KBM-7 (cell line): ENCODE results near the gene ACSL5.
"Not testable (repeated sequence)": the region's sequence is repeated elsewhere in the genome, so short reads cannot be mapped to it uniquely, and the experiment has no call there.

Experiments
- DNase-seq: peaks from one replicate; pipeline ENCODE4 v3.0.0-alpha.2; 2015
- in situ Hi-C: fragments of 300-500 bp; cut with MboI; formaldehyde crosslinking; loops from 2 replicates; pipeline ENCODE4 v1.14.3; 2020; ENCODE audit warnings: low sequenced_read_pairs, low pct_unique_long_range_greater_than_20kb, mixed read lengths

Gene ACSL5

DNA sequence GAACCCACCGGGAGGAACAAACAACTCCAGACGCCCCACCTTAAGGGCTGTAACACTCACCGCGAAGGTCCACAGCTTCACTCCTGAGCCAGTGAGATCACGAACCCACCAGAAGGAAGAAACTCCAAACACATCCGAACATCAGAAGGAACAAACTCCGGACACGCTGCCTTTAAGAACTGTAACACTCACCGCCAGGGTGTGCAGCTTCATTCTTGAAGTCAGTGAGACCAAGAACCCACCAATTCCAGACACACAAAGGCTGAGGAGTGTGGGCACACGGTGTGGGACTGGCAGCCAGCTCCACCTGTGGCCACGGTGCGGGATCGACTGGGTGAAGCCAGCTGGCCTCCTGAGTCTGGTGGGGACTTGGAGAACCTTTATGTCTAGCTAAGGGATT, 2.6 kb upstream of the ACSL5 start:
- in situ Hi-C loops, DNase-seq: not testable (repeated sequence)

DNA sequence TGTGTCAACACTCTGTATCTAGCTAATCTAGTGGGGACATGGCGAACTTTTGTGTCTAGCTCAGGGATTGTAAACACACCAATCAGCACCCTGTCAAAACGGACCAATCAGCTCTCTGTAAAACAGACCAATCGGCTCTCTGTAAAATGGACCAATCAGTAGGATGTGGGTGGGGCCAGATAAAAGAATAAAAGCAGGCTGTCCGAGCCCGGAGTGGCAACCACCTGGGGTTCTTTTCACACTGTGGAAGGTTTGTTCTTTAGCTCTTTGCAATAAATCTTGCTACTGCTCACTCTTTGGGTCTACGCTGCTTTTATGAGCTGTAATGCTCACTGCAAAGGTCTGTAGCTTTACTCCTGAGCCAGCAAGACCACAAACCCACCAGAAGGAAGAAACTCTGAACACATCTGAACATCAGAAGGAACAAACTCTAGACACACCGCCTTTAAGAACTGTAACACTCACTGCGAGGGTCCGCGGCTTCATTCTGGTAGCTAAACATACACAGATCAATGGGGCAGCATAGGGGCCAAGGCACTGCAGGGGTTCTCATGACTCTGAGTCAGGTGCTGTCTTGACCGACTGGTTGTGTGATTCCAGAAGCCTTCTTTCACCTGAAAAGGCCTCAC, 1.6 kb upstream of the ACSL5 start:
- in situ Hi-C loops, DNase-seq: not testable (repeated sequence)

DNA sequence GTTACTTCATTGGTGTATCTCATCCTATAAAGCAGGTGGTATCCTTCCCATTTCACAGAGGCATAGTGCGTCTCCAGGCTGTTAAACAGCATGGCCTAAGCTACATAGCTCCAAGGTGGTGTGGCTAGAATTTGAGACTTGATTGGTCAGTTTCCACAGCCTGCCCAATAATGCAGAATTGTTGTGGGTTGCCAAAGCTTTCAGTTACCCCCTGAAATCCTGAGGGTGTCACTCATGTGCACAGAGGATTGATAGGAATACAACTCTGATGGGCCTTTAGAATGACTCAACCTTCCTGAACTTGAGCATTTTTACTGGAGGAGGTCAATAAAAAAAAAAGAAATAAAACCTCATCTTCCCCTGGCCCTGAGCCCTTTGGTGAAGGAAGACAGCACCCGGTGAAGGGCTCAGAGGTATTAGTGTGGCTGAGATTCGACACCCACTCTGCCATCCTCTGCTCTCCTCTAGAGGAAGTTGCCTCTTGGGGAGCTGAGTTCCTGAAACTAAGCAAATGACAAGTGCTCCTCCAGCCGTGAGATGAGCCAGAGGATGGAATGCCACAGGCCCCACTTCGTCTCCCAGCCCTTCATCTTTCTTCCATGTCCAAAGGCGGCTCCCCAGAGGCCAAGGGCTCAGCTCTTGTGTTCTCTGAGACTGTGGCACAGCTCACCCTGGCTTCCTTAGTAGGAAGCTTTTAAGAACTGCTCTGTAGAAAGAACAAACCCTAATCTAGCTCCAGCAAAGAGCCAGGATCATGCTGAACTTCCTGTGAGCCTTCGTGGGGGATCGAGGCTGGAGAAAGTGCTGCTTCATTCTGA, 1.0 kb downstream of the ACSL5 start:
- DNase-seq: peak; percentile 59
- in situ Hi-C loops: no loop called here

DNA sequence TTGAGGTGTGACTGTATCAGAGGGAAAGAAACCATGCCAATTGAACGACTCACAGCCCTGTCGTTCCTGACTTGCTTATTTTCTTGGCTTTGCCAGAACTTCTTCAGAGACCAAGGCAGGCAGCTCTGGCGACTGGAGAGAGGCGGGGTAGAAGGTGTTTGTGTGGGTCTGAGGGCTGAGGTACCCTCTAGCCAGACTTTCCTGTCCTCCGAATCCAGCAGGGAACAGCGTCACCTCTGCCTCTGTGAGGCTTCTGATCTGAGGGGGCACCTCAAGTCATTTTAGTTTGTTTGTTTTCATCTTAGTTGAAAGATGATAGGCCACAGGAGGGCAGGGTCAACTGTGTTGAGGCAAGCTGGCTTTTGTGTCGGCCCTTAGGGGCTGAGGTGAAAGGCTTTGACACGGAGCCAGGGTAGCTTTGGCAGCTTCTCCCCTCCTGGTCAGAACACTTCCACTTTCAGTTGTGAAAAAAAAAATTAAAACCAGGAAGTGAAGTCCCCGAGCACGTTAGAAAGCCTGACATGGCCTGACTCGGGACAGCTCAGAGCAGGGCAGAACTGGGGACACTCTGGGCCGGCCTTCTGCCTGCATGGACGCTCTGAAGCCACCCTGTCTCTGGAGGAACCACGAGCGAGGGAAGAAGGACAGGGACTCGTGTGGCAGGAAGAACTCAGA, 1.9 kb downstream of the ACSL5 start:
- DNase-seq: peak; percentile 82
- in situ Hi-C loops: no loop called here

DNA sequence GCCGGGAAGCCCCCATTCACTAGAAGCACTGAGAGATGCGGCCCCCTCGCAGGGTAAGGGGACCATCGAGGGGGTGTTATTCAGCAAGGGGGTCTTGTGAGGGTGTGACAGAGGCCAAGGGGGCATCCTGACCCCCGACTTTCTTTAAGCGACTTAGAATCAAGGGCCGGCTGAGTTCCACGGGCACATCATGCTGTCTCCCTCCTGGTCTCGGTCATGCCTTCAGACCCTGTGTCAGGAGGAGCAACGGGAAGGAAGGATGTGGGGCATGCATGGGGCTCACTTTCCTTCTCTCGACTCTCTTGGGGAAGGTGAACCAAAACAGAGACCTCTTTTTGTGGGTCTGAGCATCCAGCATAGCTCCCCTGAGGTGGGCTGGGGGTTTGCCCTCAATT, 2.5 kb downstream of the ACSL5 start:
- in situ Hi-C loops: no loop called here
- no peak for DNase-seq

DNA sequence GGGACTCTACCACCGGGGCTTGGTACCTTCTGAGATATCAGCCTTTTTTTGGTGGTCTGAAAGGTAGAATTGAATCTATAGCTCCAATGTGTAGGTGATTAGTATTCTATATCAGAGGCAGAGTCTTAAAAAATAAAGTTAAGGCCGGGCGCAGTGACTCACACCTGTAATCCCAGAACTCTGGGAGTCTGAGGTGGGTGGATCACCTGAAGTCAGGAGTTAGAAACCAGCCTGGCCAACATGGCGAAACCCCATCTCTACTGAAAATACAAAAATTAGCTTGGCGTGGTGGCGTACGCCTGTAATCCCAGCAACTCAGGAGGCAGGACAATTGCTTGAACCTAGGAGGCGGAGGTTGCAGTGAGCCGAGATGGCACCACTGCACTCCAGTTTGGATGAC, 3.2 kb downstream of the ACSL5 start:
- DNase-seq, in situ Hi-C loops: not testable (repeated sequence)

DNA sequence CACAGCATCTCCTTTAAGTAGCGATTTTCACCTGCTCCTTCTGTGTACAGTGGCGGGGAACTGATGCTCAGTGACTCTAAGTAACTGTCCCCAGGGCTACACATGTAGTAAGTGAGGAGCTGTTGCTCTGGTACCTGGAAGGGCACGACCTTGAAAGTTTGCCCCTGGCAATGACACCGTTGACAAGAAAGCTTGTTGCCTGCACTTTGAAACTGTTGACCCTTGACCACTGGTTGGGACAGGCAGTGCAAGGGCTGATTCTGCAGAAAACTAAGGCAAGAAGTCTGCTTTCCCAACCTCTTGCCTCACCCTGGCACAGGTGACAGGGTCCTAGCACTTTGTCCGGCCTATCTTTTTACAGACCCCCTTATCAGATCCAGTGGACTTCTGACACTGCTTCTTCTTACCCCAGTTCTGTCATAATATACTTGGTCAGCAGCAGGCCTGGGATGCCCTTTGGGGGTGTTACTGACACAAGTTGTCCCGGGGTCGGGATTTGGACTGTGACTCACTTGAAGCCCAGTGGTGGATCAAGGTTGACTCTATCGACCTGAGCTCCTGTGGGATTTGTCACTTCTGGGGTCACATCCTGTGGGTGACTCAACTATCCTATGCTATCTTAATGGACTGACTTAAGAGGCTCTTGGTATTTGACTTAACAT, 5.8 kb downstream of the ACSL5 start:
- in situ Hi-C loops: no loop called here
- no peak for DNase-seq

DNA sequence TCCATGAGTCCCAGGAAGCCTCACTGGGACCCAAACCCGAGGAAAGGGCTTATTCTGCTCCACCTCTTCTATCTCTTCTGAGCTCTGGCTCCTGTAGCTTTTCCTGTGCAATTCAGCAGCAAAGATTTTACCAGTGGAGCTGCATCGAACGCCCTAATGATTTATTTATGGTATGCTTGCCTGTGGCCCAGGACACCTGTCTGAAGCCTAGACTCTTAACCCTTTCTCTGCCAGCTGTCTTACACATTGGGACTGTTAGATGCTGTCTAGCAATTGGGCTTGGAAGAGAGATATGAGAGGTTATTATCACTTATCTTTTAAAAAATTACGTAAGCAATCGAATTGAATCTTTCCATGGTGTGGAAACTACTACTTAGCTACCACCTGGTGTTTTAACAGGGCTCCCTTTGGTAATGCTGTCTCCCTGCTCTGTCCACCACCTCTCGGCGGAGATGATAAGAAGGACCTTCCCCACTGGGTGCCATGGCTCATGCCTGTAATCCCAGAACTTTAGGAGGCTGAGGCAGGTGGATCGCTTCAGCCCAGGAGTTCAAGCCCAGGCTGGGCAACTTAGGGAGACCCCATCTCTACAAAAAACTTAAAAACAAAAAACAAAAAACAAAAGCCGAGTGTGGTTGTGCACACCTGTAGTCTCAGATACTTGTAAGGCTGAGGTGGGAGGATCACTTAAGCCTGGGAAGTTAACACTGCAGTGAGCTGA, 8.8 kb downstream of the ACSL5 start:
- DNase-seq: no peak
- in situ Hi-C loops: no loop called here

DNA sequence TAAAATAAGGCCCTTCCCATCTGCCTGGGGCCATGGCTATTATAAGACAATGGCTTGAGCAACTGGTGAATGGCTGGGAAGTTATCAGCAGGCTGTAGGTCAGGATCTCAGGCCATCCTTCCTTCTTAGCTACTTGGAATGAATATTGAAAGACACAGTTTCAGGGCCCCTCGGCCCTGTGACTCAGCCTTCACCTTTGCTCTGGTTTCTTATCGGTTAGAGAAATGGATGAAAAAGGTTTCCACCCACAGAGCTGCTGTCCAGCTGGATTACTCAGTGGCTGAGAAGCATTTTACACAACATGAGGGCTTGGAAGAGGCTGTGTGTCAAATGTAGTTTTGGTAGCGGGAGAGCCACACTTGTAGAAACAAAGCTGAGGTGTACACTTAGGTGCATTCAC, 9.4 kb downstream of the ACSL5 start:
- in situ Hi-C loops: no loop called here
- no peak for DNase-seq

DNA sequence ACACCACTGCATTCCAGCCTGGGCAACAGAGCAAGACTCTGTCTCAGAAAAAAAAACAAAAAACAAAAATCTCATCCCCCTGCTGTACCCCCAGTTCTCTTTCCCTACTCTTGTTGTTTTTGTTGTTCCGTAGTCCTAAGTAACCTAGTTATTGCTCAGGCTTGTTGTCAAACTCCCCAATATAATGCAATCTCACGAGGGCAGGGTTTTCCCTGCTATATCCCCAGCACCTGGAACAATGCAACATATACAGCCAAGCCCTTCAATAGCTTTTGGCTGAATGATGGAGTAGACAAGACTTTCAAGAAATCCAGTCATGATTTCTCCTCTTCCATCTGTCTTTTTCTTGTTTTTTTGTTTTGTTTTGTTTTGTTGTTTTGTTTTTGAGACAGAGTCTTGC, 10.2 kb downstream of the ACSL5 start:
- in situ Hi-C loops: no loop called here
- DNase-seq: no peak

DNA sequence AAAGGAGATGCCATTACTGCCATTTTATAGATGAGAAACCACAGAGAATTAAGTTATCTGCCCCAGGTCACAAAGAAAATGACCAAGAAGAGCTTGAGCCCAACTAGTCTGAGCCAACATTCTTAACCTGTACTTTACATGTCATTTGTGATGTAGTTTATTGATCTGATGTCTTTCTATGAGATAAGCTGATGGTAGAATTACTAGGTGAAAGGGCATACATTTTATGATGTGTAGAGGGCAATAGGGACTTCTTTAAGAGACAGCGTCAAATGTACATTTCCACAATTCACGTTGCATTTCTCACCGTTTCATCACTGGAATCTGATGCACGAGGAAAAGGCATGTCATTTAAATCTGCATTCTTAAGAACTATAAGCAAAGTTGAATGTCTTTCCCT, 11.3 kb downstream of the ACSL5 start:
- DNase-seq: no peak
- in situ Hi-C loops: no loop called here

DNA sequence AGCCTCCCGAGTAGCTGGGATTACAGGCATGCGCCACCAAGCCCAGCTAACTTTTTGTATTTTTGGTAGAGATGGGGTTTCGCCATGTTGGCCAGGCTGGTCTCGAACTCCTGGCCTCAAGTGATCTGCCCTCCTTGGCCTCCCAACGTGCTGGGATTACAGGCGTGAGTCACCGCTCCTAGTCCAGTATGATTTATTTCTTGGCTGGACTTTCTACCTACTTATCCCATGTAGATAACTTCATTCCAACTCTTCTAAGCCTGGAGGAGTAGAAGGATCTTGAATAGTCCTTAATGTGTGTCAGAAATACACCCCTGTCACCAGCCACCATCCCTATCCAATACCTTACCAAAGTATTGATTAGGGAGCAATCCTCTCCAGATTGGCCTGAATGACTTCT, 14.1 kb downstream of the ACSL5 start:
- in situ Hi-C loops, DNase-seq: not testable (repeated sequence)

DNA sequence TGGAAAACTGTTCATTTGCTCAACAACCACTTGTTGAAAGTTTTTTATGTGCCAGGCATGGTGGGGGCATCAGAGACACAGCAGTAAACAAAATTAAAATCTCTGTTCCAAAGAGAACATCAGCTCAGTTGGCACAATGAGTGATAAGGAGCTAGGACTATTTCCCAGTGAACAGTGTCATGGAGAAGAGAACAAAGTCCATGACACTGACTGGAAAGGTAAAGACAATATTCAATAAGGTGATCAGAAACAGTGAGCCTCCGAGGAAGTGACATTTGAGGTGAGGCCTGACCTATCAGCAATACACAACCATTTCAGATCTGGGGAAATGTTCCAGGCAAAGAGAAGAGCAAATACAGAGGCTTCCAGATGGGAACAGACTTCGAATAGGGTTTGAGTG, 14.6 kb downstream of the ACSL5 start:
- in situ Hi-C loops: no loop called here
- DNase-seq: no peak

DNA sequence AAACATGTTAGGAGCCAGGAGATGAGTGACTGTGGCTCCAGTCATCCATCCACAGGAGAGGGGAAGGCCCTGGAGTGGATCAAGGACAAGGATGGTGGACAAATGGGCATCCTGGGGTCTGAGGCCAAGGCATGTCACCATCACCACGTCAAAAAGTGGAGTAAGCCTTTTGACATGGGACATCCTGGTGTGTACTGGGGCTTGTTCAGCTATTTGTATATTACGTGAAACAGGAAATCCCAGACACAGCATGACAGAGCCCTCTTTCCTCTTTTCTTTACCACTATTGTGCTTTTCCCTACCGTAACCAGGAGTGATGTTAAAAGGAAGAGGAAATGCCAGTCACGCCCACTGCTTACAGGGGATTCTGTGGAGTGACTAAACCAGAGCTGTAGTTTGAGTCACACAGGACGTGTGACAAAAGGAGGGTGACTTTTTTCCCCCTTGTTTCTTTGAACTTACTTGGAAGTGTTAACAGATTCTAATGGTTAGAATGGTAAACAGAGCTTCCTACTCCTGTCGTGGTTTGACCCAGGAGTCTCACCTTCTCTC, 15.4 kb downstream of the ACSL5 start:
- peak; percentile 86 for DNase-seq
- in situ Hi-C loops: no loop called here

DNA sequence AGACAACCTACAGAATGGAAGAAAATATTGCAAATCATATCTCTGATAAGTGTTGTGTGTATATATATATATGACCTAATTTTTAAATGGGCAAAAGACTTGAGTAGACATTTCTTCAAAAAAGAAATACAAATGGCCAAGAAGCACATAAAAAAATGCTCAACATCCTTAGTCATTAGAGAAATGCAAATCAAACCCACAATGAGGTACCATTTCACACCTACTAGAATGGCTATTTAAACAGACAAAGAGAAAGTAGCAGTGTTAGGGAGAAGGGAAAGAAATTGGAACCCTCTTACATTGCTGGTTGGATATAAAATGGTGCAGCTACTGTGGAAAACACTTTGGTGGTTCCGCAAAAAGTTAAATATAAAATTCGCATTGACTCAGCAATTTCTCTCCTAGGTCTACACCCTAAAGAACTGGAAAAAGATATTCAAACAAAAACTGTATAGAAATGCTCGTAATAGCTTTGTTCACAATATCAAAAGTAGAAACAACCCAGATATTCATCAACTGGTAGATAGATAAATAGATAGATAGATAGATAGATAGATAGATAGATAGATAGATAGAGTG, 16.3 kb downstream of the ACSL5 start:
- DNase-seq: no peak
- in situ Hi-C loops: no loop called here

DNA sequence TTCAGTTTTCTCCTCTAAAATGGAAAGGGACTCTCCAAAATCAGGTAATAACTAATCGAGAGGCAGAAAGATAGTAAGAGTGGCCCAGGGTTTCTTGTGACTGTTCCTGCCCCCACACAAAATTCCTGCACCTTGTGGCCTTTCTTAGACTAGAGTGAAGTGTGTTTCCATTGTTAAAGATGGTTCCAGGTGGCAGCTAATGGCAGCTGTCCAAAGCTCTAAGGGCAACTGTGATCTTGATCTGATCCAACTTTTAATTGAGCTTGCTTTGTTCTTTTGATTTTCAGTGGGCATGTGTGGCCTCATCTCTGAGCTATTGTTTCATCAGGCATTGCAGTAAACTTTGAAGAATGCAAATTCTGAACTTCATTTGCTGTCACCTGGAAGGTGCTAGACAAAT, 19.4 kb downstream of the ACSL5 start:
- no peak for DNase-seq
- in situ Hi-C loops: no loop called here

DNA sequence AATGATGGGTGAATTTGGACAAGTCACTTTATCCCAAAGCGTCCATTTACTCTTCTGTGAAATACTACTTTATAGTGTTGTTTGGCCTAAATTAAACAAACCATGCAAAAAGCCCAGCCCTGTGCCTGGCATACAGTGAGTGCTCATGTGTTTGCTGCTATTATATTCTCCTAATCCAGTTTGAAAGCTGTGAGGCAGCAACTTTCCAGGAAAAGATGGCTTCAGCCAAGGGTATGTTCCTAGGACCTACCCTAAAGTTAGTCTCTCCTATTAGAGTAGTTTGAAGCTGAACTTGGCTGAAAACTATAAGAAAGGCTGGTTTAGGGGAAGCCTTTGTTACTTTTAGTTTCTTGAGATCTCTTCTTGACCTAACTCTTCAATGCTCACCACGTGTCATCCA, 19.9 kb downstream of the ACSL5 start:
- no peak for DNase-seq
- in situ Hi-C loops: no loop called here

DNA sequence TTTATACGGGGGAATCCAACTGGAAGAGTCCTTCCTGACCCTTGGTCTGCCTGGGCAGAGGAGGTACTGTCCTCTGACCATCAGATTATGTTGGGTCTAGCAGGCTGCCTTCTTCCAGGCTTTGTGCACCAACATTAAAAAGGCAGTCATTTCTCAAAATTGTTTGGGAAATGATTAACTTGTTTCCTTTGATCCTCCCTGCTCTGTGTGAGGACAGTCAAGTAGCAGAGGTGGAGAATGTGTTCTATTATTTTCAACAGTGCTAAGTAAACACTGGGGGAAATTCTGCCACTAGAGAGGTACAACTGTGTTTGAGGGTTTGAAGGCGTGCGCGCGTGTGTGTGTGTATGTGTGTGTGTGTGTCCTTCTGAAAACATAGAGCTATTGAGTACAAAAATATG, 20.6 kb downstream of the ACSL5 start:
- in situ Hi-C loops: no loop called here
- no peak for DNase-seq
